Activated T-helper 2 cell treated with anti-CD3 and anti-CD28 coated beads, Interferon-gamma antibody, Interleukin-2, Interleukin-4, amounts not matched to agents 10 μg/mL and 5 μg/mL and 100 μg/mL, durations not matched to agents 14 hours and 24 hours and 36 hours (primary cell): ENCODE results near the gene SPAG6. TPM values are rescaled to one million over a fixed set of nuclear protein-coding genes. Genes with fewer than 3 reads are reported as not detected.

Experiments
- DNase-seq: peaks from one replicate; pipeline ENCODE4 v3.0.0; 2021; ENCODE audit warnings: low spot score
- H3K27ac Mint-ChIP-seq: one replicate; pipeline ENCODE4 v1.8.0; 2021; ENCODE audit warnings: mixed read lengths
- H3K27me3 Mint-ChIP-seq: one replicate; pipeline ENCODE4 v1.8.0; 2021; ENCODE audit warnings: low read depth, mixed read lengths
- H3K36me3 Mint-ChIP-seq: one replicate; pipeline ENCODE4 v1.8.0; 2021; ENCODE audit warnings: low read depth, mixed read lengths
- H3K4me1 Mint-ChIP-seq: one replicate; pipeline ENCODE4 v1.8.0; 2021; ENCODE audit warnings: low read depth, mixed read lengths
- H3K4me3 Mint-ChIP-seq: one replicate; pipeline ENCODE4 v1.8.0; 2021; ENCODE audit warnings: low read depth, mild to moderate bottlenecking, moderate library complexity, mixed read lengths
- H3K9me3 Mint-ChIP-seq: one replicate; pipeline ENCODE4 v1.8.0; 2021; ENCODE audit warnings: mixed read lengths
- intact Hi-C: fragments of 100-400 bp; cut with micrococcal nuclease; formaldehyde crosslinking; loops from one replicate; pipeline ENCODE4 v1.15.1; 2023
- total RNA-seq: library from RNA; stranded (reverse); gene quantifications from 2 replicates; pipeline ENCODE4 v1.2.3, GENCODE V29; 2022

The SPAG6 gene
- total RNA-seq, 1 donor from 2014 or later, result 0.14 TPM

- H3K4me3 Mint-ChIP-seq, result no peak overlapping the region
- no peaks in the 10 kb centered on the region for H3K9me3 Mint-ChIP-seq
- H3K27ac Mint-ChIP-seq, result no peak overlapping the region
- intact Hi-C loops, result no loop called here
- H3K36me3 Mint-ChIP-seq, result no peaks in the 10 kb centered on the region
- DNase-seq, result no peak
- H3K4me1 Mint-ChIP-seq, result peaks cover 4% of the 10 kb centered on the region
- peaks cover 12% of the 10 kb centered on the region for H3K27me3 Mint-ChIP-seq
Observed at GRCh38 chr10:22414146-22414545, 68.8 kb downstream of the SPAG6 start.

DNA sequence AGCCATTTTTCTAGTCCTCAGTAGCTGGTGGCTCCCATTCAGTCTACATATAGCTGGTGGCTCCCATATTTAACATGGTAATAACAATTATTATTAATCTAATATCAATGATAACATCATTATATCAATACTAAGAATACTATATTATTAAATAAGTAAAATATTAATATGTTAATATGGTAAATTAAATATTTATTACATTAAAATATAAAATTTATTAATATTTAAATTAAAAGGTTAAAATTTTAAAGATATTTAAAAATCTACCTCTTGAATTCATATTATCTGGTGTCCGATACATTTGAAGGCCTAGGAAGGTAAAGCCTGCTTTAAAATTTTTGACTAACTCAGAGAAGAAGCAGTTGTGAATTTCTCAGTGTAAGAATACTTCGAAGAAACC, 69.8 kb downstream of the SPAG6 start:
- no peak overlapping the region for H3K4me3 Mint-ChIP-seq
- H3K36me3 Mint-ChIP-seq, result no peaks in the 10 kb centered on the region
- DNase-seq, result no peak
- H3K27ac Mint-ChIP-seq, result no peak overlapping the region
- H3K9me3 Mint-ChIP-seq, result no peaks in the 10 kb centered on the region
- intact Hi-C loops, result loop anchor here (5.0 kb wide), 1 partner anchor 168 kb away; no protein-coding TSS in a partner anchor
- peaks cover 9% of the 10 kb centered on the region for H3K27me3 Mint-ChIP-seq
- H3K4me1 Mint-ChIP-seq, result peaks cover 4% of the 10 kb centered on the region

DNA sequence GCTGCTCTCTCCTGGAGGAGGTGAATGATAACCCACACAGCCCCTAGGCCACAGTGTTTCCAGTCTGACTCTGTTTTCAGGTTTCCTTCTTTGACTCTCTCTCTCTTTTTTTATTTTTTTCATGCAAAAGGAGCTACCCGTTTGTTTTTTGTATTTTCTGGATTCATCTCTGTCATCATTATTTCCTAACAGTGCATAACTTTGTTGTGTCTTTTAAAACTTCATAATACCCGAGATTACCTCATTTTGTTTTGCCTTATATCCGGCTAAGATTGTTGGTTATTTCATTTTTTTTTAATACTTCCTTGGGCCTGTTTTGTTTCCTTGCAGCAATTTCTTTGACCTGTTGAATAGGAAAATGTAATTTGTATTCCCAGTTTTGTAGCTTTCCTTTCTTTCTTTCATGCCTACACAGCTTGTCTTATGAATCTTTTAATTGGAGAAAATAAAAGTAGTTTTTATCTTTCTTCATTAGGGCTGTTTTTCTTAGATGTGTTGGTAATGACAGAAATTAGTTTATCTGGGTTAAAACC, 72.5 kb downstream of the SPAG6 start:
- H3K36me3 Mint-ChIP-seq, result no peaks in the 10 kb centered on the region
- H3K4me1 Mint-ChIP-seq, result peaks cover 1% of the 10 kb centered on the region
- no peak for DNase-seq
- intact Hi-C loops, result loop anchor here (5.0 kb wide), 1 partner anchor 171 kb away; no protein-coding TSS in a partner anchor
- H3K4me3 Mint-ChIP-seq, result no peak overlapping the region
- no peak overlapping the region for H3K27ac Mint-ChIP-seq
- peaks cover 3% of the 10 kb centered on the region for H3K27me3 Mint-ChIP-seq
- H3K9me3 Mint-ChIP-seq, result no peaks in the 10 kb centered on the region

DNA sequence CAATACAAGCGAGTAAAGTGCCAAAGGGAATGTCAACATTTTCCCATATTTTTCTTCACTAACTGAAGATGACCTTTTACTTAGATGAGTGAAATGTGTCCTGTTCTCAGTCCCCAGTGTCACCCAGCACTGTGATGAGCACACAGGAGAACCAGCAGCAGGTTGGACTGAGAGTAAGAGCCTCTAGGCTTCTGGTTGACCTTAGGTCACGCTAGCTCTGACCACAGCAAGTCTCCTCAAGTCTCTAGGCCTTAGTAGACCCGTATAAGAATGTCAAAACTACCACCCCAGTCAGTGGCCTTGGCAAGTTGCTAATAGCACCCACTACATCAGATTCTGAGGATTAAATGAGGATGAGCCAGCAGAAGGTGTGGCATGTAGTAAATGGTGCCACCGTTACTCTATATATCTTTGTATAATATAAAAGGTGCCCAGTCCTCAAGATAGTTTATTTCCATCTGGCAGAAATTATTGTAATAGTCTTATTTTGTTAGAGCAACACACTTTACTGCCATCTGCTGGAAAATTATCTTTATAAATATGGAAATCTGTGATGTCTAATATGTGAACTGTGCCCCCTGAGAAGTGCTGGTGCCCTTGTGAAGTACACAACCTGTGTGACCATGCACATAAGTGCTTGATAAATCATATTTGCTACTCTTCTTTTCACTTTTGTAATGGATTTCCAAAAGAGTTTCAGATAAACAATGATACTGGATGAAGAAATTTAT, 75.7 kb downstream of the SPAG6 start:
- H3K9me3 Mint-ChIP-seq, result no peaks in the 10 kb centered on the region
- H3K27ac Mint-ChIP-seq, result no peak overlapping the region
- intact Hi-C loops, result no loop called here
- peaks cover 1% of the 10 kb centered on the region for H3K4me1 Mint-ChIP-seq
- no peak for DNase-seq
- peaks cover 1% of the 10 kb centered on the region for H3K27me3 Mint-ChIP-seq
- no peak overlapping the region for H3K4me3 Mint-ChIP-seq
- no peaks in the 10 kb centered on the region for H3K36me3 Mint-ChIP-seq

DNA sequence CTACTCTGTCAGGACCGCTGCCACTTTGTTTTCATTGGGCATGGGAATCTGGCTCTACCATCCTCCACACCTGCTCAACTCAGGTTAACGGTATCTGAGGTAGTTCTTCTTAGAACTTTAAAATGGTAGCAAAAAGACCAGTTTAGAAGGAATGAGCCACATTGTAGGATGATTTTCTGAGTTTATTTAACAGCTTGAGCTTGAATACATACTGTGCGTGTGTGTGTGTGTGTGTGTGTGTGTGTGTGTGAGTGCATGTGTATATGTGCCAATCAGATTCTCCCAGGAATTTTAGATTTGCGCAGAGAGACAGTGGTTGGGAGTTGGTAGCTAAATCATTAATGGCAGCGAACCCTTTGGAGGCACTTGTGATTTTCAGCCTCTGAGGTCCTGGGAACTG, 81.4 kb downstream of the SPAG6 start:
- no peak overlapping the region for H3K4me3 Mint-ChIP-seq
- no peaks in the 10 kb centered on the region for H3K36me3 Mint-ChIP-seq
- peaks cover 29% of the 10 kb centered on the region for H3K27me3 Mint-ChIP-seq
- H3K27ac Mint-ChIP-seq, result no peak overlapping the region
- DNase-seq, result no peak
- no peaks in the 10 kb centered on the region for H3K9me3 Mint-ChIP-seq
- H3K4me1 Mint-ChIP-seq, result peaks cover 9% of the 10 kb centered on the region
- intact Hi-C loops, result no loop called here

GRCh38 chr10:22427101-22427500, 81.8 kb downstream of the SPAG6 start:
- Mint-ChIP-seq H3K27me3 (peaks cover 29% of the 10 kb centered on the region), H3K4me3 (no peak overlapping the region), H3K9me3 (no peaks in the 10 kb centered on the region), H3K4me1 (peaks cover 9% of the 10 kb centered on the region), H3K27ac (no peak overlapping the region), H3K36me3 (no peaks in the 10 kb centered on the region)
- intact Hi-C loops, result no loop called here
- DNase-seq, result no peak

DNA sequence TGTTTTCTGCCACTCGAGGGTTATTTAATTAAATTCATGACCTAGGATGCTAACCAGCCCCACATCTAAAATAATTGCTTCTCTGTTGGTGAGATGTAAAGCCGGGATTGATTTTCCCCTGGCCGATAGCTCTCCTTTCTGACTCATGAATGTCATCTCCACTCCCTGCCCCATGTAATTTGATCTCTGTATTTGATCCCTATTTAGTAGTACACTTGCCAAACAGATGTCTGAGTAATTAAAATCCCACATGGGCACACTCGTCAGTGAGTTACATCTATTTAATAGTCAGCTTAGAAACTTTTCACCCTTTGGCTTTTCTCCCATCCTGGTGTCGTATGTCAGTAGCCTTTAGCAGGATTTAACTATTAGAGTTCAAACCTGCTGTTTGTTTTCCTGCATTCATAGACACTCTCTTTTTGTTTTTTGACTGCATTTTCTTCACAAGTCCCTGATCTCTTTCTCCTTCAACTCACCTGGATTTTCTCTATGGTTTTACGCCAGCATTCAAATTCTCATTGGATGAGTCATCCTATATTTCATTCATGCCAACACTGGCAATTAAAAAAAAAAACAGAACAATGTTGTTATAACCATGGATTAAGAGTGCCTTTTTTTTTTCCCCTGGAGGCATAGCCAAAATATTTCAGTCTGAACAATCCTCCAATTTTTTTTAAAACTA, 82.7 kb downstream of the SPAG6 start:
- no peak for DNase-seq

GRCh38 chr10:22429146-22429545, 83.8 kb downstream of the SPAG6 start:
- H3K36me3 Mint-ChIP-seq, result no peaks in the 10 kb centered on the region
- peaks cover 29% of the 10 kb centered on the region for H3K27me3 Mint-ChIP-seq
- H3K4me3 Mint-ChIP-seq, result no peak overlapping the region
- peaks cover 16% of the 10 kb centered on the region for H3K4me1 Mint-ChIP-seq
- intact Hi-C loops, result no loop called here
- H3K27ac Mint-ChIP-seq, result no peak overlapping the region
- H3K9me3 Mint-ChIP-seq, result no peaks in the 10 kb centered on the region
- DNase-seq, result no peak

More for the DNA sequence above, 82.7 kb downstream of the SPAG6 start:
- Mint-ChIP-seq H3K27me3 (peaks cover 29% of the 10 kb centered on the region), H3K4me1 (peaks cover 9% of the 10 kb centered on the region), H3K9me3 (no peaks in the 10 kb centered on the region), H3K4me3 (no peak overlapping the region), H3K36me3 (no peaks in the 10 kb centered on the region), H3K27ac (no peak overlapping the region)
- intact Hi-C loops, result no loop called here

DNA sequence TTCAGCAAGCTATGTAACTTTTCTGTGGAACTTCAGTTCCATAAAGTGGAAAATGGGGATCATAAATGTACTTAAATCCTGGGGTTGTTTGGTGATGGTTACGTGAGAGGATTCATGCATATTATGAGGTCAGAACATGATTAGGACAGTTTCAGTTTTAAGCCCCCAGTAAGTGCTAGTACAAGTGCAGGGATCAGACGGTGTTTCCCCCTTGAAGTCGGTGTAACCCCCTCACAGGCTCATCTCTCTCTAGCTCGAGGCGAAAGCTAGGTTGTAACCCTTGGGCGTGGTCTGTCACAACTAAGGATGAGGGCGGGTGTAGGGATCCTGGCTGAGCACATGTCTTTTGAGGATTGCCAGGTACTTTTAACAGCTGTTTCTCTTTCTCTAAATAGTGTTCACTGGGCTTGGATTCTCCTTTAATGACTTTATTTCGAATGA, 84.7 kb downstream of the SPAG6 start:
- DNase-seq, result no peak
- peaks cover 29% of the 10 kb centered on the region for H3K27me3 Mint-ChIP-seq
- intact Hi-C loops, result loop anchor here (5.0 to 10.0 kb wide), 3 partner anchors 205 to 903 kb away; partner anchors contain the start of genes MSRB2 and SKIDA1
- H3K36me3 Mint-ChIP-seq, result no peaks in the 10 kb centered on the region
- no peak overlapping the region for H3K27ac Mint-ChIP-seq
- H3K4me3 Mint-ChIP-seq, result no peak overlapping the region
- no peaks in the 10 kb centered on the region for H3K9me3 Mint-ChIP-seq
- H3K4me1 Mint-ChIP-seq, result peaks cover 23% of the 10 kb centered on the region

DNA sequence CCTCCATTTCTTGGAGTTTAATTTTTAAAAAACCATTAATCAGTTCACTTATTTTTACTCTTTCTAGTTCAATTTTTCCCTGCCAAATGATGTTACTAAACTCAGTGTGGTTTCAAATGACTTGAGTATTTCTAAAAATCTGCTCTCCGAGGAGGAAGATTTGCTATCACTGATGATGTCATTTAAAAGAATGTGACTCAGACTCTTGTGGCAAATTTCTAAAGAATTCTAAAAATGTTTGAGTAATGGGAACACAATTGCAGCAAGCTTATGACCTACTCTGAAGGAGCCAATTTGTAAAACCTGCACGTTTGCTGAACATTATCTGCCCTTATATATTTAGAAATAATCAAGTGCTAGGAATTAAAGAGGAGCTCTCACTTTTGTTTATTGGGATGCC, 88.6 kb downstream of the SPAG6 start:
- DNase-seq, result no peak
- H3K27me3 Mint-ChIP-seq, result peaks cover 13% of the 10 kb centered on the region
- intact Hi-C loops, result loop anchor here (2.0 to 10.0 kb wide), 5 partner anchors 67 to 907 kb away; partner anchors contain the start of genes MSRB2 and SKIDA1
- no peaks in the 10 kb centered on the region for H3K9me3 Mint-ChIP-seq
- H3K4me1 Mint-ChIP-seq, result peaks cover 39% of the 10 kb centered on the region
- peaks cover 3% of the 10 kb centered on the region for H3K36me3 Mint-ChIP-seq
- H3K27ac Mint-ChIP-seq, result peak overlapping the region; percentile 34
- no peak overlapping the region for H3K4me3 Mint-ChIP-seq

- no peak for DNase-seq
- no peaks in the 10 kb centered on the region for H3K9me3 Mint-ChIP-seq
- H3K36me3 Mint-ChIP-seq, result peaks cover 4% of the 10 kb centered on the region
- intact Hi-C loops, result loop anchor here (2.0 to 10.0 kb wide), 5 partner anchors 68 to 907 kb away; partner anchors contain the start of genes MSRB2 and SKIDA1
- peaks cover 42% of the 10 kb centered on the region for H3K4me1 Mint-ChIP-seq
- peaks cover 9% of the 10 kb centered on the region for H3K27me3 Mint-ChIP-seq
- H3K27ac Mint-ChIP-seq, result peak overlapping the region; percentile 34
- H3K4me3 Mint-ChIP-seq, result no peak overlapping the region
Observed at GRCh38 chr10:22434521-22434920, 89.2 kb downstream of the SPAG6 start.

- no peak overlapping the region for H3K27ac Mint-ChIP-seq
- no peak for DNase-seq
- intact Hi-C loops, result loop anchor here (1.0 to 10.0 kb wide), 12 partner anchors 42 to 659 kb away; partner anchors contain the start of genes BMI1, DNAJC1 and MSRB2
- peak overlapping the region; percentile 20 for H3K4me3 Mint-ChIP-seq
- peaks cover 3% of the 10 kb centered on the region for H3K27me3 Mint-ChIP-seq
- peaks cover 41% of the 10 kb centered on the region for H3K4me1 Mint-ChIP-seq
- H3K36me3 Mint-ChIP-seq, result peaks cover 4% of the 10 kb centered on the region
- no peaks in the 10 kb centered on the region for H3K9me3 Mint-ChIP-seq
Observed at GRCh38 chr10:22435650-22436049, 90.4 kb downstream of the SPAG6 start.
